ENCODE measurements around the gene HOOK2. TPM values are rescaled to one million over a fixed set of nuclear protein-coding genes. Genes with fewer than 3 reads are reported as not detected.
"Not testable (repeated sequence)": the region's sequence is repeated elsewhere in the genome, so short reads cannot be mapped to it uniquely, and the experiment has no call there.

Gene HOOK2, protein sequence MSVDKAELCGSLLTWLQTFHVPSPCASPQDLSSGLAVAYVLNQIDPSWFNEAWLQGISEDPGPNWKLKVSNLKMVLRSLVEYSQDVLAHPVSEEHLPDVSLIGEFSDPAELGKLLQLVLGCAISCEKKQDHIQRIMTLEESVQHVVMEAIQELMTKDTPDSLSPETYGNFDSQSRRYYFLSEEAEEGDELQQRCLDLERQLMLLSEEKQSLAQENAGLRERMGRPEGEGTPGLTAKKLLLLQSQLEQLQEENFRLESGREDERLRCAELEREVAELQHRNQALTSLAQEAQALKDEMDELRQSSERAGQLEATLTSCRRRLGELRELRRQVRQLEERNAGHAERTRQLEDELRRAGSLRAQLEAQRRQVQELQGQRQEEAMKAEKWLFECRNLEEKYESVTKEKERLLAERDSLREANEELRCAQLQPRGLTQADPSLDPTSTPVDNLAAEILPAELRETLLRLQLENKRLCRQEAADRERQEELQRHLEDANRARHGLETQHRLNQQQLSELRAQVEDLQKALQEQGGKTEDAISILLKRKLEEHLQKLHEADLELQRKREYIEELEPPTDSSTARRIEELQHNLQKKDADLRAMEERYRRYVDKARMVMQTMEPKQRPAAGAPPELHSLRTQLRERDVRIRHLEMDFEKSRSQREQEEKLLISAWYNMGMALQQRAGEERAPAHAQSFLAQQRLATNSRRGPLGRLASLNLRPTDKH
- polyA plus RNA-seq (2013, experiment 1 of 2), result 10.8 TPM
- 10.4 TPM for polyA plus RNA-seq (2013, experiment 2 of 2)

DNA sequence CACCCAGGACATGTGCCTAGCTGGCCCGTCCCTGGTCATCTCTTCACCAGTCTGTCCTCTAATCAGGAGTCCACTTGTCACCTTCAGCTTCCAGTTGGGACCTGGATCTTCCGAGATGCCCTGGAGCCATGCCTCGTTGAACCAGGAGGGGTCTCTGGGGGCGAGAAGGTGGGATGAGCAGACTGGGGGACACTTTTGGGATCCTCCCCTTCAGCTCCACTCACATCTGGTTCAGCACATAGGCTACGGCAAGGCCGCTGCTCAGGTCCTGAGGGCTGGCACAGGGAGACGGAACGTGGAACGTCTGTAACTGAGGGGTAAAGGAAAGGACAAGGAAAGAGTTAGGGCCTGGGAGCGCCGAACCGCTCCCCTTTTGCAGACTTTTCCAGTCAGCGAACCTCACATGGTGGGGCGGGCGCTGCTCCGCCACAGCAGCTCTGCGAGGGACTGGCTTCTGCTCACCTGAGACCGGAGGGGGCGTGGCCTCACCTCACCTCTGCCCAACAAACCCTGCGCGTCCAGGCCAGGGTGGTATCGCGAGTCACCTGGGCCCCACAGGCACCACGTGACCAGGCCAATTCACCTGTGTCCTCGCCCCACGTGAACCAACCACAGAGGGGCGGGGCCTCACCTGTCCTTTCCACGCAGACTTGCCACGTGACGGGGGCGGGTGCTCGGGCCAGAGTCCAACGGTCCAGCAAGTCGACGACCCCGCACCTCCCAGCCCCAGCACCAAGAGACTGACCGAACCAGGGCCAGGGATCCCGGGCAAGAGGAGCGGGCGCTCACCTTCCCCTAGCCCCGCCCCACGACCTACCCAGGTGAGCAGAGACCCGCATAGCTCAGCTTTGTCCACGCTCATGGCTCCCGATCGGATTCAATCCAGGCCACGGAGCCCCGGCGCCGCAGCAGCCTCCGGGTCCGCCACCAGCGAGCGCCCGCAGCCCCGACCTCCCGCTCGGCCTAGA lies at the start of gene HOOK2:
Gene HOOK2 (minus strand): TSS at position 965 of the 968 bp plus-strand sequence. CDS start 103 bp downstream, at position 862.
- H4K8ac ChIP-seq (ENCODE audit: low read length), result peak within 1 kb of the TSS; percentile 66
- no peaks in the 10 kb centered on the region for H3K9me3 ChIP-seq (ENCODE audit: control insufficient read depth, low read length)
- H3K23ac ChIP-seq (ENCODE audit: low read length in 2 of 2), result no peak within 1 kb of the TSS
- H3K79me1 ChIP-seq (replicated peaks; ENCODE audit: low read length, poor library complexity, severe bottlenecking), result peaks cover 10% of the 10 kb centered on the region
- H2BK120ac ChIP-seq (ENCODE audit: low read depth, low read length), result peak within 1 kb of the TSS; percentile 24
- H3K18ac ChIP-seq (ENCODE audit: low read depth in 1 of 2, low read length in 2 of 2), result peak within 1 kb of the TSS; percentile 68 to 91
- no peak within 1 kb of the TSS for H2AK5ac ChIP-seq (ENCODE audit: low read length, severe bottlenecking)
- peaks cover 17 to 23% of the 10 kb centered on the region in 2 experiments for H3K36me3 ChIP-seq (ENCODE audit: control insufficient read depth in 1 of 2, insufficient read depth in 2 of 2, low read depth in 1 of 2, low read length in 2 of 2)
- peak within 1 kb of the TSS in 1 of 2 experiments; percentile 82 for H3K14ac ChIP-seq (ENCODE audit: low read length in 2 of 2)
- H3K4me1 ChIP-seq (ENCODE audit: control insufficient read depth, insufficient read depth, low read depth, low read length), result peaks cover 24% of the 10 kb centered on the region
- no peak within 1 kb of the TSS for H2BK15ac ChIP-seq (ENCODE audit: low read depth, poor library complexity, severe bottlenecking)
- no peaks in the 10 kb centered on the region for H3K27me3 ChIP-seq (ENCODE audit: control insufficient read depth in 1 of 2, insufficient read depth in 1 of 2, low read length in 2 of 2)
- no peak within 1 kb of the TSS for H2BK5ac ChIP-seq (ENCODE audit: low read depth, low read length, poor library complexity, severe bottlenecking)
- H2AFZ ChIP-seq (ENCODE audit: low read depth, low read length), result peak within 1 kb of the TSS; percentile 60
- H3K4me2 ChIP-seq (ENCODE audit: low read length, poor library complexity, severe bottlenecking), result peak within 1 kb of the TSS; percentile 94
- peak within 1 kb of the TSS; percentile 3 to 9 for H2BK12ac ChIP-seq (ENCODE audit: low read length in 2 of 2)
- H4K91ac ChIP-seq (ENCODE audit: low read length), result peak within 1 kb of the TSS; percentile 30
- 30% methylated on average over 40 of the region's 58 CpGs for WGBS
- H3K4ac ChIP-seq (ENCODE audit: low read depth in 1 of 2, low read length in 2 of 2), result peak within 1 kb of the TSS; percentile 37 to 81
- peak within 1 kb of the TSS; percentile 85 for H3K9ac ChIP-seq (ENCODE audit: low read length)
- no peak within 1 kb of the TSS for H3K27ac ChIP-seq (ENCODE audit: low read length, poor library complexity, severe bottlenecking)
- H3K4me3 ChIP-seq (ENCODE audit: insufficient read depth in 1 of 2, low read depth in 1 of 2, low read length in 2 of 2), result peak within 1 kb of the TSS; percentile 74 to 87
- DNase-seq, result no peak

GRCh38 chr19:12821761-12822160 lies 46.4 kb upstream of the HOOK2 start:
- Histone ChIP-seq H2AK5ac (ENCODE audit: low read length, severe bottlenecking) (no peak overlapping the region), H3K79me1 (replicated peaks; ENCODE audit: low read length, poor library complexity, severe bottlenecking) (no peaks in the 10 kb centered on the region), H3K27me3 (ENCODE audit: control insufficient read depth in 1 of 2, insufficient read depth in 1 of 2, low read length in 2 of 2) (peaks cover 12 to 20% of the 10 kb centered on the region in 2 experiments), H4K91ac (ENCODE audit: low read length) (no peak overlapping the region), H2BK12ac (ENCODE audit: low read length in 2 of 2) (no peak overlapping the region), H2BK120ac (ENCODE audit: low read depth, low read length) (no peak overlapping the region), H3K9me3 (ENCODE audit: control insufficient read depth, low read length) (peaks cover 4% of the 10 kb centered on the region), H3K23ac (ENCODE audit: low read length in 2 of 2) (no peak overlapping the region), H3K18ac (ENCODE audit: low read depth in 1 of 2, low read length in 2 of 2) (no peak overlapping the region), H2AFZ (ENCODE audit: low read depth, low read length) (no peak overlapping the region), H2BK5ac (ENCODE audit: low read depth, low read length, poor library complexity, severe bottlenecking) (no peak overlapping the region), H3K4me1 (ENCODE audit: control insufficient read depth, insufficient read depth, low read depth, low read length) (peaks cover 5% of the 10 kb centered on the region), H3K4me2 (ENCODE audit: low read length, poor library complexity, severe bottlenecking) (no peak overlapping the region), H2BK15ac (ENCODE audit: low read depth, poor library complexity, severe bottlenecking) (no peak overlapping the region), H3K9ac (ENCODE audit: low read length) (no peak overlapping the region), H4K8ac (ENCODE audit: low read length) (no peak overlapping the region), H3K4ac (ENCODE audit: low read depth in 1 of 2, low read length in 2 of 2) (no peak overlapping the region), H3K14ac (ENCODE audit: low read length in 2 of 2) (no peak overlapping the region), H3K36me3 (ENCODE audit: control insufficient read depth in 1 of 2, insufficient read depth in 2 of 2, low read depth in 1 of 2, low read length in 2 of 2) (no peaks in the 10 kb centered on the region), H3K4me3 (ENCODE audit: insufficient read depth in 1 of 2, low read depth in 1 of 2, low read length in 2 of 2) (no peak overlapping the region), H3K27ac (ENCODE audit: low read length, poor library complexity, severe bottlenecking) (no peak overlapping the region)
- no peak for DNase-seq
- 98% methylated on average over 2 of the region's 2 CpGs for WGBS

DNA sequence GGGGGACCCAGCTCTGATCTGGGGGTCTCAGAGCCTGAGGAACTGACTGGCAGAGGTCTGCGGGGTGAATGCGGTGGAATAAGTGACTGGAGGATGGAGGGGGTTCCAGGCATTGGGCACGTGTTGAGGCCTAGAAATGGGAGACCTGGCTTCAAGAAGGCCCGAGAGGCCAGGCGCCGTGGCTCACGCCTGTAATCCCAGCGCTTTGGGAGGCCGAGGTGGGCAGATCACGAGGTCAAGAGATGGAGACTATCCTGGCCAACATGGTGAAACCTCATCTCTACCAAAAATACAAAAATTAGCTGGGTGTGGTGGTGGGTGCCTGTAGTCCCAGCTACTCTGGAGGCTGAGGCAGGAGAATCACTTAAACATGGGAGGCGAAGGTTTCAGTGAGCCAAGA lies 42.5 kb upstream of the HOOK2 start:
- not testable (repeated sequence) for H3K9ac ChIP-seq (ENCODE audit: low read length); H3K23ac ChIP-seq (ENCODE audit: low read length in 2 of 2); H2BK12ac ChIP-seq (ENCODE audit: low read length in 2 of 2); H3K4me1 ChIP-seq (ENCODE audit: control insufficient read depth, insufficient read depth, low read depth, low read length); H2BK5ac ChIP-seq (ENCODE audit: low read depth, low read length, poor library complexity, severe bottlenecking); H4K8ac ChIP-seq (ENCODE audit: low read length); H3K36me3 ChIP-seq (ENCODE audit: control insufficient read depth in 1 of 2, insufficient read depth in 2 of 2, low read depth in 1 of 2, low read length in 2 of 2); DNase-seq; H2AK5ac ChIP-seq (ENCODE audit: low read length, severe bottlenecking); H3K4me2 ChIP-seq (ENCODE audit: low read length, poor library complexity, severe bottlenecking); H3K4ac ChIP-seq (ENCODE audit: low read depth in 1 of 2, low read length in 2 of 2); H2BK120ac ChIP-seq (ENCODE audit: low read depth, low read length); H3K27me3 ChIP-seq (ENCODE audit: control insufficient read depth in 1 of 2, insufficient read depth in 1 of 2, low read length in 2 of 2); H3K18ac ChIP-seq (ENCODE audit: low read depth in 1 of 2, low read length in 2 of 2); H2AFZ ChIP-seq (ENCODE audit: low read depth, low read length); H2BK15ac ChIP-seq (ENCODE audit: low read depth, poor library complexity, severe bottlenecking); H3K27ac ChIP-seq (ENCODE audit: low read length, poor library complexity, severe bottlenecking); H3K79me1 ChIP-seq (replicated peaks; ENCODE audit: low read length, poor library complexity, severe bottlenecking); H3K14ac ChIP-seq (ENCODE audit: low read length in 2 of 2); H3K9me3 ChIP-seq (ENCODE audit: control insufficient read depth, low read length); H4K91ac ChIP-seq (ENCODE audit: low read length); H3K4me3 ChIP-seq (ENCODE audit: insufficient read depth in 1 of 2, low read depth in 1 of 2, low read length in 2 of 2)
- WGBS, result 98% methylated on average over 10 of the region's 11 CpGs

All from mesenchymal stem cell (in vitro differentiated cells and primary cell).